Activated CD4-positive, alpha-beta T cell treated with anti-CD3 and anti-CD28 coated beads for 36 hours (primary cell): ENCODE data around the gene FSHR. TPM values are rescaled to one million over a fixed set of nuclear protein-coding genes. Genes with fewer than 3 reads are reported as not detected.

Experiments
- ATAC-seq: fragments of 200-7000 bp; cut with Tn5 transposase; one replicate; pipeline ENCODE4 v1.10.0; 2021; ENCODE audit warnings: mild to moderate bottlenecking, moderate library complexity
- CTCF ChIA-PET: fragments of 350-600 bp; sonication (Branson Sonifier 250); formaldehyde crosslinking; loops from one replicate; lab custom pipeline; 2021; ENCODE audit warnings: antibody characterized with exemption; lab: Charles Lee
- POLR2A ChIA-PET: fragments of 350-600 bp; sonication (Branson Sonifier 250); formaldehyde crosslinking; loops from one replicate; lab custom pipeline; 2021; ENCODE audit warnings: antibody characterized with exemption, inconsistent platforms; lab: Charles Lee
- DNase-seq: peaks from one replicate; pipeline ENCODE4 v3.0.0-alpha.2; 2020
- H3K27ac Mint-ChIP-seq: one replicate; pipeline ENCODE4 v1.8.0; 2021; ENCODE audit warnings: mixed read lengths
- H3K27me3 Mint-ChIP-seq: one replicate; pipeline ENCODE4 v1.8.0; 2021; ENCODE audit warnings: mixed read lengths
- H3K36me3 Mint-ChIP-seq: one replicate; pipeline ENCODE4 v1.8.0; 2021; ENCODE audit warnings: low read depth, mixed read lengths
- H3K4me1 Mint-ChIP-seq: one replicate; pipeline ENCODE4 v1.8.0; 2021; ENCODE audit warnings: mixed read lengths
- H3K4me3 Mint-ChIP-seq: one replicate; pipeline ENCODE4 v1.8.0; 2021; ENCODE audit warnings: mild to moderate bottlenecking, moderate library complexity, mixed read lengths
- H3K9me3 Mint-ChIP-seq: one replicate; pipeline ENCODE4 v1.8.0; 2021; ENCODE audit warnings: low read depth, mixed read lengths
- intact Hi-C, 2 experiments: fragments of 100-400 bp; cut with DNase I in 1 of 2; cut with micrococcal nuclease in 1 of 2; formaldehyde crosslinking; loops; one replicate each; pipeline versions ENCODE4 v1.14.2 to v1.15.1; 2022 to 2024; cut with DNase I, micrococcal nuclease
- total RNA-seq, 2 experiments: library from RNA; stranded (reverse); gene quantifications; one replicate each; pipeline ENCODE4 v1.2.3, GENCODE V29; 2021

FSHR gene
- total RNA-seq, 2 experiments from 2014 or later = not detected

- H3K4me1 Mint-ChIP-seq = no peaks in the 10 kb centered on the region
- no peak overlapping the region for H3K4me3 Mint-ChIP-seq
- H3K27ac Mint-ChIP-seq = no peak overlapping the region
- no peaks in the 10 kb centered on the region for H3K27me3 Mint-ChIP-seq
- intact Hi-C loops = no loop called here
- POLR2A ChIA-PET = no interaction called here
- no peaks in the 10 kb centered on the region for H3K9me3 Mint-ChIP-seq
- CTCF ChIA-PET = no interaction called here
- DNase-seq (no peak), ATAC-seq (no peak)
- no peaks in the 10 kb centered on the region for H3K36me3 Mint-ChIP-seq
Observed at GRCh38 chr2:48984922-48985321, 169.4 kb downstream of the FSHR start.

- Mint-ChIP-seq H3K4me3 (no peak overlapping the region), H3K27me3 (no peaks in the 10 kb centered on the region), H3K9me3 (no peaks in the 10 kb centered on the region), H3K4me1 (no peaks in the 10 kb centered on the region), H3K36me3 (no peaks in the 10 kb centered on the region), H3K27ac (no peak overlapping the region)
- ChIA-PET POLR2A (no interaction called here), CTCF (no interaction called here)
- ATAC-seq (no peak), DNase-seq (no peak)
- intact Hi-C loops = no loop called here
Observed at GRCh38 chr2:48983551-48983950, 170.8 kb downstream of the FSHR start.

- no peaks in the 10 kb centered on the region for H3K36me3 Mint-ChIP-seq
- H3K9me3 Mint-ChIP-seq = no peaks in the 10 kb centered on the region
- H3K27ac Mint-ChIP-seq = no peak overlapping the region
- H3K4me3 Mint-ChIP-seq = no peak overlapping the region
- CTCF ChIA-PET = no interaction called here
- intact Hi-C loops = no loop called here
- H3K27me3 Mint-ChIP-seq = no peaks in the 10 kb centered on the region
- no peak for ATAC-seq
- DNase-seq = no peak
- H3K4me1 Mint-ChIP-seq = no peaks in the 10 kb centered on the region
- POLR2A ChIA-PET = no interaction called here
Observed at GRCh38 chr2:48982887-48983435, 171.4 kb downstream of the FSHR start.

- no peak for DNase-seq
- no peak for ATAC-seq
- Mint-ChIP-seq H3K27ac (no peak overlapping the region), H3K4me3 (no peak overlapping the region), H3K4me1 (no peaks in the 10 kb centered on the region), H3K36me3 (no peaks in the 10 kb centered on the region), H3K9me3 (no peaks in the 10 kb centered on the region), H3K27me3 (peaks cover 3% of the 10 kb centered on the region)
- CTCF ChIA-PET = no interaction called here
- POLR2A ChIA-PET = no interaction called here
- intact Hi-C loops = no loop called here
Observed at GRCh38 chr2:48980846-48981245, 173.5 kb downstream of the FSHR start.

GRCh38 chr2:48979691-48980090 is 174.6 kb downstream of the FSHR start:
- ChIA-PET POLR2A (no interaction called here), CTCF (no interaction called here)
- Mint-ChIP-seq H3K36me3 (no peaks in the 10 kb centered on the region), H3K27ac (no peak overlapping the region), H3K27me3 (peaks cover 3% of the 10 kb centered on the region), H3K4me3 (no peak overlapping the region), H3K4me1 (no peaks in the 10 kb centered on the region), H3K9me3 (no peaks in the 10 kb centered on the region)
- ATAC-seq = no peak
- intact Hi-C loops = no loop called here
- no peak for DNase-seq

GRCh38 chr2:48978131-48978530 is 176.2 kb downstream of the FSHR start:
- Mint-ChIP-seq H3K27me3 (peaks cover 3% of the 10 kb centered on the region), H3K36me3 (no peaks in the 10 kb centered on the region), H3K27ac (no peak overlapping the region), H3K4me3 (no peak overlapping the region), H3K4me1 (no peaks in the 10 kb centered on the region), H3K9me3 (no peaks in the 10 kb centered on the region)
- ATAC-seq (no peak), DNase-seq (no peak)
- intact Hi-C loops = no loop called here
- POLR2A ChIA-PET = no interaction called here
- CTCF ChIA-PET = no interaction called here

GRCh38 chr2:48971801-48972200 is 182.5 kb downstream of the FSHR start:
- CTCF ChIA-PET = no interaction called here

GRCh38 chr2:48968011-48968410 is 186.3 kb downstream of the FSHR start:
- POLR2A ChIA-PET = interaction anchor here (0.6 kb wide), 1 partner anchor 16 kb away, joined by 4 read pairs; no protein-coding TSS in a partner anchor
- no peaks in the 10 kb centered on the region for H3K27me3 Mint-ChIP-seq
- DNase-seq = no peak
- H3K4me3 Mint-ChIP-seq = no peak overlapping the region
- no peaks in the 10 kb centered on the region for H3K4me1 Mint-ChIP-seq
- no peak overlapping the region for H3K27ac Mint-ChIP-seq
- no peak for ATAC-seq
- no peaks in the 10 kb centered on the region for H3K36me3 Mint-ChIP-seq
- intact Hi-C loops = no loop called here
- H3K9me3 Mint-ChIP-seq = no peaks in the 10 kb centered on the region
- CTCF ChIA-PET = interaction anchor here (0.6 to 1.1 kb wide), 2 partner anchors 9 to 952 kb away, joined by 3 read pairs; no protein-coding TSS in a partner anchor

More at GRCh38 chr2:48971801-48972200, 182.5 kb downstream of the FSHR start:
- H3K4me1 Mint-ChIP-seq = no peaks in the 10 kb centered on the region
- ATAC-seq (no peak), DNase-seq (no peak)
- no peaks in the 10 kb centered on the region for H3K9me3 Mint-ChIP-seq
- H3K36me3 Mint-ChIP-seq = no peaks in the 10 kb centered on the region
- intact Hi-C loops = no loop called here
- no peak overlapping the region for H3K27ac Mint-ChIP-seq
- no peak overlapping the region for H3K4me3 Mint-ChIP-seq
- no peaks in the 10 kb centered on the region for H3K27me3 Mint-ChIP-seq
- POLR2A ChIA-PET = no interaction called here

GRCh38 chr2:48965204-48965603 is 189.1 kb downstream of the FSHR start:
- no peaks in the 10 kb centered on the region for H3K9me3 Mint-ChIP-seq
- no peak for DNase-seq
- no peak overlapping the region for H3K4me3 Mint-ChIP-seq
- H3K4me1 Mint-ChIP-seq = no peaks in the 10 kb centered on the region
- intact Hi-C loops = no loop called here
- POLR2A ChIA-PET = no interaction called here
- H3K27me3 Mint-ChIP-seq = peaks cover 4% of the 10 kb centered on the region
- no peaks in the 10 kb centered on the region for H3K36me3 Mint-ChIP-seq
- no peak for ATAC-seq
- CTCF ChIA-PET = no interaction called here
- no peak overlapping the region for H3K27ac Mint-ChIP-seq

- Mint-ChIP-seq H3K36me3 (no peaks in the 10 kb centered on the region), H3K4me3 (no peak overlapping the region), H3K27ac (no peak overlapping the region), H3K27me3 (peaks cover 6% of the 10 kb centered on the region), H3K4me1 (no peaks in the 10 kb centered on the region), H3K9me3 (no peaks in the 10 kb centered on the region)
- ChIA-PET POLR2A (no interaction called here), CTCF (interaction anchor here (1.6 kb wide), 1 partner anchor 14 kb away, joined by 4 read pairs; no protein-coding TSS in a partner anchor)
- intact Hi-C loops = no loop called here
- DNase-seq (no peak), ATAC-seq (no peak)
Observed at GRCh38 chr2:48961009-48961408, 193.3 kb downstream of the FSHR start.

GRCh38 chr2:48954935-48955334 is 199.4 kb downstream of the FSHR start:
- intact Hi-C loops = no loop called here
- Mint-ChIP-seq H3K27me3 (peaks cover 3% of the 10 kb centered on the region), H3K9me3 (no peaks in the 10 kb centered on the region), H3K4me3 (no peak overlapping the region), H3K36me3 (no peaks in the 10 kb centered on the region), H3K4me1 (no peaks in the 10 kb centered on the region), H3K27ac (no peak overlapping the region)
- ChIA-PET POLR2A (no interaction called here), CTCF (no interaction called here)
- DNase-seq (no peak), ATAC-seq (no peak)

- ChIA-PET CTCF (no interaction called here), POLR2A (no interaction called here)
- Mint-ChIP-seq H3K36me3 (no peaks in the 10 kb centered on the region), H3K4me1 (no peaks in the 10 kb centered on the region), H3K4me3 (no peak overlapping the region), H3K9me3 (no peaks in the 10 kb centered on the region), H3K27me3 (peaks cover 3% of the 10 kb centered on the region), H3K27ac (no peak overlapping the region)
- intact Hi-C loops = no loop called here
- ATAC-seq (no peak), DNase-seq (no peak)
Observed at GRCh38 chr2:48954311-48954710, 200.0 kb downstream of the FSHR start.
